Omental fat pad (tissue), 4 donors: ENCODE measurements around the gene CUEDC2. TPM values are rescaled to one million over a fixed set of nuclear protein-coding genes. Genes with fewer than 3 reads are reported as not detected.

Source experiments
- ATAC-seq: fragments of 150-250 bp; one replicate; pipeline ENCODE4 v1.9.1; 2016; ENCODE audit warnings: mild to moderate bottlenecking, moderate library complexity; ENCODE audit not compliant: low FRiP score
- DNase-seq: peaks from one replicate; pipeline ENCODE4 v3.0.0-alpha.2; 2019; ENCODE audit warnings: low spot score
- CTCF ChIP-seq, 3 donors: fragments of 450-650 bp; IDR thresholded peaks; one replicate each; pipeline ENCODE4 v1.5.1; 2016 to 2017; ENCODE audit warnings: antibody characterized with exemption in 3 of 3, mild to moderate bottlenecking in 3 of 3, moderate library complexity in 2 of 3
- total RNA-seq, 4 donors: library from RNA; depleted of rRNA; stranded (reverse); fragments of >200 nt; gene quantifications; one replicate each; pipeline ENCODE4 v1.1.0, GENCODE V29; 2016

The CUEDC2 gene
- total RNA-seq, 4 donors from 2014 or later = 41.1 to 51.6 (median 47.2) TPM

- ATAC-seq = no peak
- no peak for DNase-seq
- TF ChIP-seq CTCF (IDR thresholded peaks at IDR 0.05) = no peak
Observed at GRCh38 chr10:102424916-102425315, 7.5 kb downstream of the CUEDC2 start.

- no peak for DNase-seq
- TF ChIP-seq CTCF (IDR thresholded peaks at IDR 0.05) = no peak
- no peak for ATAC-seq
Observed at GRCh38 chr10:102424145-102424544, 8.2 kb downstream of the CUEDC2 start.

GRCh38 chr10:102423372-102423968, 8.9 kb downstream of the CUEDC2 start:
- TF ChIP-seq CTCF (IDR thresholded peaks at IDR 0.05) = no peak
- DNase-seq (no peak), ATAC-seq (no peak)

GRCh38 chr10:102422545-102423129, 9.7 kb downstream of the CUEDC2 start:
- peak in 1 of 3 donors; percentile 42 for TF ChIP-seq CTCF (IDR thresholded peaks at IDR 0.05)
- ATAC-seq = peak; percentile 59
- DNase-seq = no peak

GRCh38 chr10:102421757-102422512, 10.4 kb downstream of the CUEDC2 start:
- no peak for TF ChIP-seq CTCF (IDR thresholded peaks at IDR 0.05)
- ATAC-seq (peak; percentile 11), DNase-seq (no peak)

GRCh38 chr10:102421507-102421756, 10.9 kb downstream of the CUEDC2 start:
- TF ChIP-seq CTCF (IDR thresholded peaks at IDR 0.05) = no peak
- ATAC-seq = no peak

More at GRCh38 chr10:102421507-102421756, 10.9 kb downstream of the CUEDC2 start:
- no peak for DNase-seq
